NCI-H1930 (cell line): ENCODE data around the gene RBM44.
"Not testable (repeated sequence)": the region's sequence is repeated elsewhere in the genome, so short reads cannot be mapped to it uniquely, and the experiment has no call there.

Experiments used
- DNase-seq, 2 experiments: peaks; one replicate each; lab custom pipeline; 2025; lab: John Stamatoyannopoulos, UW

Gene RBM44, protein sequence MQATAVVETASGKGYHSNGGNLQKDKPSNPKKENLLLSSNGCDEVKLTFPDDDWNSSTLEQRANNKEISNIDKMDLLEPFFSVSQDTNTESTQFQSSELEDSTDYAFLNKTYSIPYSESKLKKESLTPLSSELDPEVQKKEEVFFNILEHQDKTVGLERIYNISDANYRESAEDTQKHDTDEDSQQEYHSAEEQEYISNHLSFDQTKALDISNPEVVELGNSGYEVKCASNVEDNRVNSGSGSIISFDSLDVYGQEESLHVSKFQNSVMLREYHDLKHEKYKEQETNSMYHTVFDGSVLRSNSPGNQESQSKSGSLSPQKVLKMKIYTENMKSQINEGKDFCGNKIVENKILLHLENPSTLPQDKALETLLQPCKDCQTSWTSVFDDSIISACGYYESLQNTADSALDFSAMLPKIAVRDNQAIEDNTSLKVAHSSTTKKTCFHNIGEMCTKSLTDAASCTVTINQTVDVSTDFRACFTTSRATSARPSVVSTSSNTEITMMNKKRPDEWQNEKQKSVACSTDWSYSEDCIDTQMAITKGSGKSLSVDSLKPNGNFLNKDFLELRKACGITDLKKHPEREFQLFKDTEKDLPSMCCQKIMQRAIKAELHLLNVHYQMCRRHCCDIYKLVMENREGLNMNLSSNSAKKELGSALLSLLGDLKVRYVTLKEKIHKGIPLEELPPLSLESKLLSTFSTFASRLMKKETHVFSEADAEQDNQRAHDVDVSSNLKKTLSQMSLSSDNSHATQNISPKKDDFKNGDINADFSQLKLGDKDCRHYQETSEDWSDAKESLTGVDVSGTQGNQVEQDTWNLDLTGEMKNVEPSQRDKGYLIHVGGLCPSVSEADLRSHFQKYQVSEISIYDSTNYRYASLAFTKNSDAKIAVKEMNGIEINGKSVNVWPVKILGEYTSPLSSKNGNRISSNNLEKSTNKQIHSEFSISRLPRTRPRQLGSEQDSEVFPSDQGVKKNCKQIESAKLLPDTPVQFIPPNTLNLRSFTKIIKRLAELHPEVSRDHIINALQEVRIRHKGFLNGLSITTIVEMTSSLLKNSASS

DNA sequence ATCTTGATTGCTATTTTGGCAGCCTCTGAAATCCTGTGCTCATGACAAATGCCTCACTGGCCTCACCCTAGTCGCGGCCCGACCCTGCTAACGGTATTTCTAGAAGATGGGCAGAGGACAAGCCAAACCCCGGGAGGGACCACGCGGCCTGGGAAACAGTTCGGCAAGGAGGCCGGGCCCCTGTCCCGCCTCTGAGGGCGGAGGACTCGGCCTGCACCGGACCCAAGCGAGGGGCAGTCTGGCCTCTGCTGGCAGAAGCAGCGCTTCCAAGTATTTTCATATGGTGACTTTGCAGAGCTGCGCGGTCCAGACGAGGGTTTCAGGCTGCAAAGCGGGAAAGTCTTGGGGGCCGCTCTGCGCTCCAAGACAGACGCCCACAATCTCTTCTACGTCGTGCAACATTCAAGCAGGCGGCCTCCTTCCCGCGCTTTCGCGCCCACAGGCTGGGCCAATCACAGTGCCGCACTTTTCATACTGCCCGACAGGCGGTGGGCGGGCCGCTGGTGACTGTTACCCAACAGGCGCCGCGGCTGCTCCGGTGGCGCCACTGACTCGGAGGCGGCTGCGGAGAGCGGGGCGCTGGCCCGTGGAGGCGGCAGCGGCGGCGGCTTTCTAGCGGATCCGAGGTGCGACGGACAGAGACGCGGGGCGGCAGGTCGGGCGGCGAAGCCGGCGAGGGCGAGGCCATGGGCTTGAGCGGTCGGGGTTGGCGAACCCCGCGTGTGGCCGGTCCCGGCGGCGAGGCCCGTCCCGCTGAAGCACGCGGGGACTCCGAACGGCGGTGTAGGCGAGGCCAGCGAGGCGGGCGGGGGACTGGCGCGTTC, at the start of gene RBM44:
Gene RBM44 (plus strand): TSS at position 544 of the 824 bp plus-strand sequence. CDS start 14,831 bp downstream, outside the sequence.
- no peak for DNase-seq

DNA sequence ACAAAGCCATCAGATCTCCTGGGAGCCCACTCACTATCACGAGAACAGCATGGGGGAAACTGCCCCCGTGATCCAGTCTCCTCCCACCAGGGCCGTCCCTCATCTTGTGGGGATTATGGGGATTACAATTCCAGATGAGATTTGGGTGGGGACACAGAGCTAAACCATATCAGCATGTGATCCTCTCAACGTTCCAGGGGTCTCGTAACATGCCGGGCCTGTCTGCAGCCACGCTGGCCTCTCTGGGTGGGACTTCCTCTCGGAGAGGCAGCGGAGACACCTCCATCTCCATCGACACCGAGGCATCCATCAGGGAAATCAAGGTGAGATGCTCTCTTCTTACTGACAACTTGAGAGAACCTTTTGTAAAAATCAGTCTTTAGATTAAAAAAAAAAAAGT, 49.6 kb upstream of the RBM44 start:
- DNase-seq, result no peak

DNA sequence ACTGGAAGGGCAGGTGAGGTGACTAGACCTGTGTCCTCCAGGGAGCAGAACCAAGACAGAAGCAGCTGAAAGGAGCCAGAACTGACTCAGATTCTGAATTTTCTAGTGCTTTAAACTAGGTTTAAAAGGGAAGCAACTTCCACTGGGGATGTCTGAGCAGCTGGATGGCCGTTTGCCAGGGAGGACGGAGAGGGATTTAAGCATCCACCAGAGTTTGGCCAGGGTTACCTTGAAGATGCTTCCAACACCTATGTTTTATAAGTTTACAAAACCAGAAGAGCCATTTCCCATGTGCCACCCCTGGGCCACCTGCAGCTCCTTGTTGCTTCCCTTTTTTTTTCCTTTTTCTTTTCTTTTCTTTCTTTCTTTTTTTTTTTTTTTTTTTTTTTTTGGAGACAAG, 48.6 kb upstream of the RBM44 start:
- no peak for DNase-seq

DNA sequence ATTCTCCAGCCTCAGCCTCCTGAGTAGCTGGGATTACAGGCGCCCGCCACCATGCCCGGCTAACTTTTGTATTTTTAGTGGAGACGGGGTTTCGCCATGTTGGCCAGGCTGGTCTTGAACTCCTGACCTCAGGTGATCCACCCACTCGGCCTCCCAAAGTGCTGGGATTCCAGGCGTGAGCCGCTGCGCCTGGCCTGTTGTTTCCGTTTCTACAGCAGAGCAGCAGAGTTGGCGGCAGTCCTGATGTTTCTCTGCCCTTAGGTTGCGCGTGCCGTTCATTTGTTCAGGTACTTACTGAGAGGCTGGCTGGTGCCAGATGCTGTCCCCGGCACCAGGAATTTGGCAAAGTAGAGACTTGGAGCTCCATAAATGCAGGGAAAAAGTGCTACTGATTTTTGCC, 48.1 kb upstream of the RBM44 start:
- not testable (repeated sequence) for DNase-seq

DNA sequence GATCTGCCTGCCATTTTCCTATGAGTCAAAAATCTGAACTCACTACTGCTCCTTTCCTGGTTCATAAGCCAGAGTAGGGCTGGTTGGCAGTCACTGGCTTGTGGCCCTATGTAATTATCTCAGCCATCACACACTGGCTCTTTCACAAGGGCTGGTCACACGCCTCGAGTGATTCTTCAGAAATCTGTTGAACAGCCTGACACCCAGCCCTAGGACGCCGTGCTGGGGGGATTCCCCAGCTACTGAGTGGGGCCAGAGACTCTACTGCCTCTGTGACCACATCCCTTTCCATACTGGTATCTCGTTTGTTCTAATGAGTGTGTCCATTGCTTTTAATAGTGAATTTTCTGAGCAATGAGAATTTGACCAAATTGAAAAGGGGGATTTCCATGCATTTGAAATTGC, 45.8 kb upstream of the RBM44 start:
- DNase-seq, result no peak

DNA sequence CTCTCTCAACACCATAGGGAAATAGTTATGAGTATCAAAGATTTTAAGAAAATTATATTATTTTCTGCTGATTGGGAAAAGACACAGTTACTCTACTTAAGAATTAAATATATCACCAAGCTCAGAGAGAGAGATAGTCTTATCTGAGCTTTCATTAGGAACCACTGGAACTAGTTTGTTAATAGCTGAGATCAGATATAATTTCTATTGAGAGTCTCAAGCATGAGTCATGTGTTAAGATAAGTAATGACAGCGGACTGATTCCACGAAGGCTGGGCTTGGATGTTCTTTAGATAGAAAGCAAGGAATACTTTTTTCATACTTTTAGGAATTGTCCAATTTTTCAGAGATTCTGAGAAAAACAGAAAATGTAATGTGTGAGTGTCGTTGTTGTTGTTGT, 44.4 kb upstream of the RBM44 start:
- no peak for DNase-seq

DNA sequence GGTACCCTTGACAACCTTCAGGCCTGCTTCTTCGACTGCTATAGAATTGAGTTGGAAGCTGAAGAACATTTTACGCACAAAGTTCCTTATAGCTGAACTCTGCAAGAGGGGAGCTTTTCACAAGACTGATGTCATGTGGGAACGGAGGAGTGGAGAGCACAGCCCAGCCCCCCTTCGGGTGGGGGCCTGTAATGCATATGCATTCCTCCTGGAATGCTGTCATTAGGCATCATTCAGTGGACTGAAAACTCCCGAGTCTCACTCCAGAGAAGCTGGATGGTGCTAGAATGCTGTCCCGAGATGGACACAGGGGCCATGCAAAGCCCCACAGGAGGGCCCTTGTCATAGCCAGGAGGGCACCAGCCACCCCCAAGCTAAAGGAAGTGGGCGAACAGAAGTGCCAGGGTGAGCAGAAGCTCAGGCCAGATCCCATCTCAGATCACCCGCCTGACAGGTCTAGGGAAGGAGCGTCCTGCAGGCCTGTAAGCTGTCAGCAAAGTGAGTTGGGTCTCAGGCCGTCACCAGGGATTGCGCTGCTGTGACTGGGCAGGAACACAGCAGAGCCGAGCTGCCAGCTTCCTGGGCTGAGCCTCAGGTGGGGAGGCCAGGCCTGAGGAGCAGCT, 43.8 kb upstream of the RBM44 start:
- no peak for DNase-seq

DNA sequence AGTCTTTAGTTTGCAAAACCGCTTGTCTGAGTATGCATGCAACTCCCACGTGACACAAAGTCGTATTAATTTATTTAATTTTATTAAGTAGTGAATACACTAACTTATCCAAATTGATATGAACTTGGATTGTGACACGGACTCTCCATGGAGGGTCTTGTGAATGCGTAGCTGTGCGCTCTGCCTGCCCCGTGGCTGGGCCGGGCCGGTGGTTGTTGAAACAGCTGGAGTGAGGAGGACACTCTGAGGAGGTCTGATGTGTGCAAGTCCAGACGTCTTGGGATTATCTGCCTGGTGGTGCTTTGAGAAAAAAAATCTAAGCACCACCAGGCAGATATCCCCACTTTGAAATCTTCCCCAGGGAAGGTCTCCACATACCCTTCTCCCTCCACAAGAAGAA, 41.0 kb upstream of the RBM44 start:
- no peak for DNase-seq

DNA sequence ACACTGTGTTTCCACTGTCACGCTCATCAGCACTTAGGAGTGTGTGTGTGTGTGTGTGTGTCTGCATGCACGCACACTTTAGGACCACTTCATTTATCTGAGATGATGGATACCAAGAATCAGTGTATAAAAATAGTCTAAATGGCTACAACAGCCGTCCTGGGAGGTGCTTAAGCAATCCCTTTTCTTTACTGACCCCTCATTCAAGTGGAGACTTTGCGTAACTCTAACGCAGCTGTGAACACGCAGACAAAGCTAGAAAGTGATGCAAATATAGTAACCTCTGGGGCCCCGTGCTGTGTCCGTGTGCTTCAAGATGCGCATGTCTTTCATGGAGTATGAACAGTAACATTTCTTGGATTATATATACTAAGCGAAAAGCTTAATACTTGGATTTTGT, 40.4 kb upstream of the RBM44 start:
- no peak for DNase-seq

DNA sequence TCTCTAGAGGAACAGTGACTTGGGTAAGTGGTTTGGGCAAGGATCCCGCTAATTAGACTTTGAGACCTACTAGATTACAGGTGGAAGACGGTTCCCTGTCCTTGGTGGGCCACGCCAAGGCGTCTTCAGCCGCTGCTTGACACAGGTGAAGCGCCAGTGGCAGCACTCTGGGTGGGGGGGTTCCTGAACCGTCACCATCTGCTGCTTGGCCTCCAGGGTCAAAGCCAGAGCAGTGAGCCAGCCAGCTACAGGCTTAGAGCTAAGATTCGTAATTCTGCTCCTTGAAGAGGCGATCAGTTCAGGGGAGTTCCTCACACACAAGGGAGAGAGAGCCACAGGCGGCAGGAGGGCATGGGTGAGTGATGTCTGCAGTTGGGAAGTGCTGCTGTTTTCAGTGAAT, 39.4 kb upstream of the RBM44 start:
- DNase-seq, result no peak

DNA sequence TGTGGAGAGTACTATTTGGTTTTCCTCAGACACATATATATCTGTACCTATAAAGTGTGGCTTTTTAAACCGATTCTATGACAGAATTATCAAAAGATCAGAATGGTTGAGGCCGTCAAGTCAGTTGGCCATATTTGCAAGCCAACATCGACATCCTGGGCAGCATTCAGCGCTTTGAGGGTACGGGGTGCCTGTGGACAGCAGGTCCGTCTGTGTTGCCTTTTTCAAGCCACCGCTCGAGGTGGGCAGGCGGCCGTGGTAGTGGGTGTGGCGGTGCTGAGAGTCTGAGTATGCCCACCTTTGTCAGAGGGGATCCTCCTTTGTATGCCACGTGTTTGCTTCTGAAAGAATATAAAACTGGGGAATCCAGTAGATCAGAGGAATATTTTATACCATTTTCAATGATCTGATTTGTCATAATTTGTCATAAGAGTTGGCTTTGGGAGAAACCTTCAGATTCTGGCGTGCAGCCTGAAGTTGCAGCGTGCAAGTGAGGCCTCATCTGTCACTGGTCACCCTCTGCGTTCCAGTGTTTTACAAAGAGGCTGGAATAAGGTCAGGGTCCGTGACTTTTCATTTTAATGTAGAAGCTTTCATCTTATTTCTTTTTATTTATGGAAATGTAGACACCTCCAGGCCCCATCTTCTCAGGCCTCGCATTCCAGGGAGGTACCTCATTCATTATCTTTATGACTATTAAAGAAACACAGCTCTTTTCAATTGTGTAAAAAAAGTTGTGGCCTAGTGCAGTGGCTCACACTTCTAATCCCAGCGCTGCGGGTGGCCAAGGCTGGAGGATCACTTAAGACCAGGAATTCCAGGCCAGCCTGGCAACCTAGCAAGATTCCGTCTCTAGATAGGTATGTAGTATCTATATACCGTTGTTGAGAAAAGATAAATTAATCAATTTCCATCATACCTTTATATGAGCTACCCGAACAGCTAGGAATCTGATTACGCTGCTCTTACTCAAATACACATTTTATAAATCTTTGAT, 37.8 kb upstream of the RBM44 start:
- no peak for DNase-seq

DNA sequence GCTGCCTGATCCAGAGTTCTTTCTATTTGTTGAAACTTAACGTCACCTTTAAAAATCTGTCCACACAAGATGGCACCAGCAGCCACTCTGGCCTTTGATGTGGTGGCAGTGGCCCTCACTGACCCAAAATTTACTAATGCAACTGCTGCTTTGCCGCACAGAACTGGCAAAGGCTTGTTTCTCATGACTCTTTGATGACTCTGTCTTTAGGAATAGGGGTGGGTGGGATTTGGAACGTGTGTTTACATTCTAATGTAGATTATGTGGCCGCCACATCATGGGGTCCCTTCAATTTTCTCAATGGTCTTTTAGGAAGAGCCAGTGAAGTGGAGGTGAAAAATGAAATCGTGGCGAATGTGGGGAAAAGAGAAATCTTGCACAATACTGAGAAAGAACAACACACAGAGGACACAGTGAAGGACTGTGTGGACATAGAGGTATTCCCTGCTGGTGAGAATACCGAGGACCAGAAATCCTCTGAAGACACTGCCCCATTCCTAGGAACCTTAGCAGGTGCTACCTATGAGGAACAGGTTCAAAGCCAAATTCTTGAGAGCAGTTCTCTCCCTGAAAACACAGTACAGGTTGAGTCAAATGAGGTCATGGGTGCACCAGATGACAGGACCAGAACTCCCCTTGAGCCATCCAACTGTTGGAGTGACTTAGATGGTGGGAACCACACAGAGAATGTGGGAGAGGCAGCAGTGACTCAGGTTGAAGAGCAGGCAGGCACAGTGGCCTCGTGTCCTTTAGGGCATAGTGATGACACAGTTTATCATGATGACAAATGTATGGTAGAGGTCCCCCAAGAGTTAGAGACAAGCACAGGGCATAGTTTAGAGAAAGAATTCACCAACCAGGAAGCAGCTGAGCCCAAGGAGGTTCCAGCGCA, 36.0 kb upstream of the RBM44 start:
- DNase-seq, result not testable (repeated sequence)

DNA sequence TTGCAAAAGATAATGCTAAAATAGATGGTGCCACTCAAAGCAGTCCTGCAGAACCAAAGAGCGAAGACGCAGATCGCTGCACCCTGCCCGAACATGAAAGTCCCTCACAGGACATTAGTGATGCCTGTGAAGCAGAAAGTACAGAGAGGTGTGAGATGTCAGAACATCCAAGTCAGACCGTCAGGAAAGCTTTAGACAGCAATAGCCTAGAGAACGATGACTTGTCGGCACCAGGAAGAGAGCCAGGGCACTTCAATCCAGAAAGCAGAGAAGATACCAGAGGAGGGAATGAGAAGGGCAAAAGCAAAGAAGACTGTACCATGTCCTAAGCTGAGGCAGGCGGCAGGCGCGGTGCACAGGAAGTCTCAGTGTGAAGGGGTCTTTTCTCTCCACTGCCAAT, 34.8 kb upstream of the RBM44 start:
- DNase-seq, result no peak

DNA sequence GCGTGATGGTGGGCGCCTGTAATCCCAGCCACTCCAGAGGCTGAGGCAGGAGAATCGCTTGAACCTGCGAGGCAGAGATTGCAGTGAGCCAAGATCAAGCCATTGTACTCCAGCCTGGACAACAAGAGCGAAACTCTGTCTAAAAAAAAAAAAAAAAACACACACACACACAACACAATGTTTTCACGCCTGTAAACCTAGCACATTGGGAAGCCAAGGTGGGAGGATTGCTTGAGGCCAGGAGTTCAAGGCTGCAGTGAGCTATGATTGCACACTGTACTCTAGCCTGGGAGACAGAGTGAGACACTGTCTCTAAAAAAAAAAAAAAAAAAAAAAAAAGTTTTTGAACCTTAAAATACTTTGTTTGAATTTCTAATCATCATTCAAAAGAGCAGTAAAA, 33.5 kb upstream of the RBM44 start:
- DNase-seq, result not testable (repeated sequence)

DNA sequence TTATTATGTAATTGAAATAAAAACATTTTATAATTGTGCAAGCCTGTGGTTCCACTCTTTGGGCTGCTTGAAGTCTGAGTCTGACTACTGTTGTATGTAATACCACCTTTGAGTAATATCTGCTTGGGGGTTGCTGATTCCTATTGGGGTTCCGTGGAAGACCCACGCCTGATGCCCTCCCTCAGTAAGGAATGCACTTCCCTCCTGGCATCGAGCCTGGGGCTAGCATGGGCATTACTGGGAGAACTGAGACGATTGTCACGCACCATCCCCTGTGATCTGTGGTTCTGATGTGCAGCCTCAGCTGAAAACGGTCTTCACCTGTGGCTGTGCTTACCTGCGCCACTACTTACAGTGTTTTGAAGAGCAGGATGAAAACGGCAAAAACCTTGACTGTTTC, 32.7 kb upstream of the RBM44 start:
- DNase-seq, result no peak

DNA sequence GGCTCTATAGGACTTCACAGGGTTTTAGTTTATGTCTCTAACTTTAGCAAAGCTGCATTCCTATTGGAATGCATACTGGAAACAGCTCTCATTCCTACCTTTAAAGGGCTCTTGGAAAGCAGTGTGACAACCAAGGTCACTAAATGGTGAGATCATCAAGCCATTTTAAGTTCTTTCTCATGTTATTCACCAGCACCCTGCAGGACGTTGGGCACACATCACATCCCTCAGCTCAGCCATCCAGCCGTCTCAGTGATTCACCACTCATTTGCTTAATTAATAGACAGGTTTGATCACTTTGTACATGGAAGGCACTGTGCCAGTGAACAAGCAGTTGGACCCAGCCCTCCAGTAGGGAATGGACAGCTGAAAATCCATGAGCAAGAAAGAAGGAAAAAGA, 32.2 kb upstream of the RBM44 start:
- DNase-seq, result no peak

DNA sequence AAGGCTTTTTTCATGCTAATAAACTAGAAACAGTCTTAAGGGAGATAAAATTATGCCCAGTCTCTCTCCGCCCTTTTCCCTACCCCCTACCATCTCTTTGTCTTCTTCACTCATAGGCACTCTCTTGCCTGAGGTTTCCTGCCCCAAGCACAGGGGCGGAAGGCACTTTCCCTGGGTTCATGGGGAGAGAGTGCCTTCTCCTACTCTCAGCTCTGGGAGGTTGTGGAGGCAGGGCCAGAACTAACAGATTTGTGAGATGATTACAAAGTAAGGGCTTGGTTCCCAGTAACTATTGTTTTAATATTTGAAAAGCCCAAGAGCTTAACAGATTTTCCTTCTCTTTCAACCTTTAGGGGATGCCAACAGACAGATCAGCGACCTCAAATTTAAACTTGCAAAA, 26.1 kb upstream of the RBM44 start:
- no peak for DNase-seq

DNA sequence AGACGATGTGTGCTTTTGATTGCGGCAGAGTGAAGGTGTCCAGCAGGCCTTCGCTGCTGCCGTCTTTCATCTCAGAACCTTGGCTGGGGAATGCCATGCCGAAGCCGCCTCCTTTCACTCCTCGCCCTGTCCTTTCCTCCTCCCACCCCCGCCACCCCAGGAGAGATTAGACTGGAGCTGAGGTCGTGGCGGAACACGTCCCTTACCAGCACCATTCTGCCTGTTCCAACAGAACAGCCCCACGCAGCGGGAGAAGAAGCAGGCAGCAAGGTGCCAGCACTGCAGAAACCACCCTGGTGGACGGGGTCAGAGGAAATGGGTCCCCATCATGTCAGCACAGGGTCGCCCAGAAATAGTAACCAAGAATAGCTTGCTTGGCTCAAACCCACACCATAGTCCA, 24.8 kb upstream of the RBM44 start:
- no peak for DNase-seq
